ENCODE data around the gene WDR4. TPM values are rescaled to one million over a fixed set of nuclear protein-coding genes. Genes with fewer than 3 reads are reported as not detected.

Gene WDR4
- total and polyA plus RNA-seq, 2 of the 13 experiments (the other 11 are each of a cell fraction or from before 2014, with no cell fraction given), result 11.3 to 14.4 TPM

- no peaks in the 10 kb centered on the region for H3K4me1 ChIP-seq (ENCODE audit: insufficient read depth, low read length)
- intact Hi-C loops (cut with micrococcal nuclease; ENCODE audit: unreplicated experiment), result no loop called here
- TF ChIP-seq JARID2 (CRISPR knock-in tag; IDR thresholded peaks at IDR 0.05; ENCODE audit: insufficient replicate concordance) (no peak), ETV6 (CRISPR knock-in tag; conservative IDR thresholded peaks at IDR 0.05) (no peak), SP4 (CRISPR knock-in tag; IDR thresholded peaks at IDR 0.05) (no peak), MAFK (conservative IDR thresholded peaks at IDR 0.05 in 1 of 2, IDR thresholded peaks at IDR 0.05 in 1 of 2; ENCODE audit: low read length in 2 of 2) (no peak), ZNF768 (CRISPR knock-in tag; IDR thresholded peaks at IDR 0.05) (no peak)
- POLR2A ChIA-PET, result no interaction called here
- DNase-seq (ENCODE audit: low spot score), result no peak
- H3K79me2 ChIP-seq (ENCODE audit: insufficient read depth, low read length), result peaks cover 6% of the 10 kb centered on the region
- ATAC-seq, result no peak
- in situ Hi-C loops (cut with HindIII; ENCODE audit: extremely low pct_ligation_motif_present, low pct_unique_long_range_greater_than_20kb), result no loop called here
- H3K9ac ChIP-seq (ENCODE audit: insufficient read depth, low read depth, low read length), result no peak overlapping the region
- BruUV-seq (replicated peaks), result no TSS peak
- H3K27me3 ChIP-seq (ENCODE audit: control insufficient read depth in 1 of 2, insufficient read depth in 2 of 2, low read length in 2 of 2), result no peaks in the 10 kb centered on the region
- no peak overlapping the region for H3K4me2 ChIP-seq (ENCODE audit: low read depth, low read length)
- no peak overlapping the region for H3K4me3 ChIP-seq (replicated peaks in 1 of 3; ENCODE audit: insufficient read depth in 1 of 3, low read depth in 2 of 3, low read length in 3 of 3)
- no peaks in the 10 kb centered on the region for H3K9me3 ChIP-seq (ENCODE audit: low read length)
- 91% methylated on average over 14 of the region's 22 CpGs for WGBS (ENCODE audit: low lambda C conversion rate)
- H4K20me1 ChIP-seq (ENCODE audit: insufficient read depth, low read length), result no peaks in the 10 kb centered on the region; the same call in 1 of the 2 replicates
- H3K27ac ChIP-seq (ENCODE audit: extremely low read length, insufficient read depth, low read length), result no peak overlapping the region
- no peak for FAIRE-seq
- peaks cover 32 to 75% of the 10 kb centered on the region in 2 experiments for H3K36me3 ChIP-seq (replicated peaks in 1 of 2; ENCODE audit: control insufficient read depth in 1 of 2, insufficient read depth in 2 of 2, low read length in 2 of 2)
- CTCF ChIA-PET (ENCODE audit: low intra/inter-chr PET ratio, low total read pairs), result no interaction called here
- no peak overlapping the region for H2AFZ ChIP-seq (ENCODE audit: low read length)
Measured at GRCh38 chr21:42844411-42845113, 34.8 kb downstream of the WDR4 start.

DNA sequence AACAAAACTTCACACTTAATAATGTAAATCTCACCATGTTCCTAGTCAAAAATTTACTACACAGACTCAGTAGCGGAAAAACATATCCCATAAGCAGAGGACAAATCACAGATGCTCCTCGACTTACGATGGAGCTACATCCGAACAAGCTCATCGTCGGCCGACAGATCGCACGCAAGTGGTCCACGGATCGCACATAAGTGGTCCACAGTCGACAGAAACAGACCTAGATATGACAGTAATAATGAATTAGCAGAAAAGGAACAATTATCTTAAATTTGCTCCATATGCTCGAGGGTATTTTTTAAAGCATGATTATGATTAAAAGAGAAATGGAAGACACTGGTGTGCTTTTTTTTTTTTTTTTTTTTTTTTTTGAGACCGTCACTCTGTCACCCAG is 36.3 kb downstream of the WDR4 start:
- H3K27ac ChIP-seq (ENCODE audit: extremely low read length, insufficient read depth, low read length), result no peak overlapping the region
- intact Hi-C loops (cut with micrococcal nuclease; ENCODE audit: unreplicated experiment), result no loop called here
- DNase-seq (ENCODE audit: low spot score) (no peak), ATAC-seq (no peak), FAIRE-seq (no peak)
- BruUV-seq (replicated peaks), result no TSS peak
- 97% methylated on average over 14 of the region's 14 CpGs for WGBS (ENCODE audit: low lambda C conversion rate)
- ChIA-PET POLR2A (no interaction called here), CTCF (ENCODE audit: low intra/inter-chr PET ratio, low total read pairs) (no interaction called here)
- H3K9me3 ChIP-seq (ENCODE audit: low read length), result no peaks in the 10 kb centered on the region
- H3K4me2 ChIP-seq (ENCODE audit: low read depth, low read length), result no peak overlapping the region
- no peak overlapping the region for H3K4me3 ChIP-seq (replicated peaks in 1 of 3; ENCODE audit: insufficient read depth in 1 of 3, low read depth in 2 of 3, low read length in 3 of 3)
- H3K4me1 ChIP-seq (ENCODE audit: insufficient read depth, low read length), result peaks cover 9% of the 10 kb centered on the region
- in situ Hi-C loops (cut with HindIII; ENCODE audit: extremely low pct_ligation_motif_present, low pct_unique_long_range_greater_than_20kb), result no loop called here
- H4K20me1 ChIP-seq (ENCODE audit: insufficient read depth, low read length), result no peaks in the 10 kb centered on the region; the same call in 1 of the 2 replicates
- peaks cover 6% of the 10 kb centered on the region for H3K79me2 ChIP-seq (ENCODE audit: insufficient read depth, low read length)
- TF ChIP-seq JUN (CRISPR knock-in tag; IDR thresholded peaks at IDR 0.05) (no peak), BHLHE40 (IDR thresholded peaks at IDR 0.05; ENCODE audit: low read length) (no peak), JDP2 (CRISPR knock-in tag; IDR thresholded peaks at IDR 0.05; ENCODE audit: borderline replicate concordance) (no peak), MAZ (IDR thresholded peaks at IDR 0.05; ENCODE audit: borderline replicate concordance, low read depth, low read length) (no peak), MAZ (CRISPR knock-in tag; IDR thresholded peaks at IDR 0.05; ENCODE audit: low read depth) (no peak), ZNF670 (CRISPR knock-in tag; IDR thresholded peaks at IDR 0.05; ENCODE audit: borderline replicate concordance) (no peak), SRY (CRISPR knock-in tag; IDR thresholded peaks at IDR 0.05) (no peak), ZNF276 (CRISPR knock-in tag; IDR thresholded peaks at IDR 0.05; ENCODE audit: low read depth) (no peak), RXRA (CRISPR knock-in tag; IDR thresholded peaks at IDR 0.05) (no peak)
- TF ChIP-seq, protein P1, sequence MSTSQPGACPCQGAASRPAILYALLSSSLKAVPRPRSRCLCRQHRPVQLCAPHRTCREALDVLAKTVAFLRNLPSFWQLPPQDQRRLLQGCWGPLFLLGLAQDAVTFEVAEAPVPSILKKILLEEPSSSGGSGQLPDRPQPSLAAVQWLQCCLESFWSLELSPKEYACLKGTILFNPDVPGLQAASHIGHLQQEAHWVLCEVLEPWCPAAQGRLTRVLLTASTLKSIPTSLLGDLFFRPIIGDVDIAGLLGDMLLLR (CRISPR knock-in tag; IDR thresholded peaks at IDR 0.05), result no peak
- H3K9ac ChIP-seq (ENCODE audit: insufficient read depth, low read depth, low read length), result no peak overlapping the region
- no peaks in the 10 kb centered on the region for H3K27me3 ChIP-seq (ENCODE audit: control insufficient read depth in 1 of 2, insufficient read depth in 2 of 2, low read length in 2 of 2)
- peaks cover 34 to 72% of the 10 kb centered on the region in 2 experiments for H3K36me3 ChIP-seq (replicated peaks in 1 of 2; ENCODE audit: control insufficient read depth in 1 of 2, insufficient read depth in 2 of 2, low read length in 2 of 2)
- no peak overlapping the region for H2AFZ ChIP-seq (ENCODE audit: low read length)

Measured in HepG2 (cell line).